AG09319 (cell line): Measurements from ENCODE around the gene UBP1.

Experiments
- DNase-seq: peaks from one replicate; pipeline ENCODE4 v3.0.0-alpha.2; 2010; ENCODE audit warnings: low read depth; ENCODE audit errors: extremely low read depth
- CTCF ChIP-seq: IDR thresholded peaks from 2 replicates; pipeline ENCODE4 v1.5.1; 2011; ENCODE audit warnings: low read depth, mild to moderate bottlenecking, inconsistent platforms, low read length, moderate library complexity

UBP1 gene

GRCh38 chr3:33441225-33441976 lies 1.2 kb upstream of the UBP1 start:
- no peak for DNase-seq

GRCh38 chr3:33439546-33440327 lies 468 bp downstream of the UBP1 start:
- DNase-seq = no peak
- TF ChIP-seq CTCF = no peak; the same call in 1 of the 2 replicates

More at GRCh38 chr3:33441225-33441976, 1.2 kb upstream of the UBP1 start:
- no peak for TF ChIP-seq CTCF

GRCh38 chr3:33438881-33439545 lies 1.2 kb downstream of the UBP1 start:
- no peak for TF ChIP-seq CTCF
- DNase-seq = no peak

GRCh38 chr3:33438284-33438668 lies 1.9 kb downstream of the UBP1 start:
- no peak for DNase-seq
- no peak for TF ChIP-seq CTCF

- TF ChIP-seq CTCF = no peak
- DNase-seq = no peak
Measured at GRCh38 chr3:33437556-33438283, 2.5 kb downstream of the UBP1 start.

GRCh38 chr3:33433843-33434242 lies 6.4 kb downstream of the UBP1 start:
- DNase-seq = no peak
- TF ChIP-seq CTCF = no peak
